Activated T-cell treated with anti-CD3 and anti-CD28 coated beads for 48 hours (primary cell): Measurements from ENCODE around the gene LSG1.
"Not testable (repeated sequence)": the region's sequence is repeated elsewhere in the genome, so short reads cannot be mapped to it uniquely, and the experiment has no call there.

Source experiments
- DNase-seq: peaks from one replicate; pipeline ENCODE4 v3.0.0-alpha.2; 2020; ENCODE audit warnings: low read depth

LSG1 gene

DNA sequence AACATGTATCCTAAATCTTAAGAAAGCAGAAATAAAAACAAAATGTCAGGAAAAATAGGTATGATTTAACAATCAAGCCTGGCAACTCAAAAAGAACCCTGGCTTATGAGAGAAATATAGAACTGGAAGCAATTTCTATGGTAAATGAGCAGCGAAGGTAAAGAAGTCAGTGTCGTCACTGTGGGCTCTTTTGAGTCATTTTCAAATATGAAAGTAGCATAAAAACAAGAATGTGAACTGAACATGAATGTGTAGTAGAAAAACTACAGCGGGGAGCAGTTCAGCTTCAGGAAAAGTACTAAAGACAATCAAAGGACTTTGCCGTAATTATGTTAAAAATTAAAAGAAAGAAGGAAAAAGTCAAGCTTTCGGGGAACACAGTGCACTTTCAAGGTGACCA is 17.5 kb downstream of the LSG1 start:
- DNase-seq: no peak

DNA sequence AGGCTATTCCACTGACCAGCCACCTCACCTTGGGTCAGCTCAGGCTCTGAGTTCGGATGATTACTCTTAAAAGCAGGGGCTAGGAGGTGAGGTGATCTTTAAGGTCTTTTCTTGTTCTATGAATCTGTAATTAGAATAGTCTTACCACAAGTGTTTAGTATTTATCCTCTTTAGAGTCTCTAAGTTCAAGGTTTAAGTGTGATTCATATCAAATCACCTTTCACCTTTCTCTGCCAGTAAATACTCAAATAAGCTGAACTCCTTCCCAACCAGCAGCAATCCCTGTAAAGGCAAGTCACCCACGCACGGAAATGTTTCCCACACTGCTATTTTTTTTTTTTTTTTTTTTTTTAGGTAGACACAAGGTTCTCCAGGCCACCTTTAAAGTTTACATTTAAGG is 24.2 kb downstream of the LSG1 start:
- DNase-seq: no peak

DNA sequence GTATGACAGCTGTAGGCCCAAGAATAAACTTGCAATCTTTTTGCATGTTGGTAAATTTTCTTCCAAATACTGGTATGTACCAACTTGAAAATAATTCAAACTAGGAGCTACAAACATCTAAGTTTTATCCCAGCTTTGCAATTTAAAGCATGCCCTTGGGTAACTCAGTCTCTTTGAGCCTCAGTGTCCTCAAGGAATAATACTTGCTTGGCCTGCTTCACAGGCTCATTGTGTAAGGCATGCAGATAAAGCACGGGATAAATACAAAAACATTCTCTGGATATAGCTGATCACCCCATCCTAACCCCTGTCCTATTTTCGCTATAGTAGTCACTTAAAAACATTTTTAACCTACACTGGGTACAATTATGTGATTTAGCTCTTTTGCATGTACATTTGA is 29.2 kb downstream of the LSG1 start:
- DNase-seq: no peak

DNA sequence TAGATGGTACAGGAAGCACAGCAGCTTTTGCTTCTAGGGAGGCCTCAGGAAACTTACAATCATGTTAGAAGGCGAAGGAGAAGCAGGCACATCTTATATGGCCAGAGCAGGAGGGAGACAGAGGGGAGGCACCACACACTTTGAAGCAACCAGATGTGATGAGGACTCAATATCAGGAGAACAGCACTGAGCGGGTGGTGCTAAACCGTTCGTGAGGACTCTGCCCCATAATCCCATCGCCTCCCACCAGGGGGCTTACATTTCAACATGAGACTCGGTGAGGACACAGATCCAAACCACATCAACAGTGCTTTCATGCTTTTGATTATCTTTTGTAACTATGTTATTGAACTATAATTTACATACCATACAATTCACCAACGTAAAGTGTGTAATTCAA is 31.2 kb downstream of the LSG1 start:
- DNase-seq: peak; percentile 21

DNA sequence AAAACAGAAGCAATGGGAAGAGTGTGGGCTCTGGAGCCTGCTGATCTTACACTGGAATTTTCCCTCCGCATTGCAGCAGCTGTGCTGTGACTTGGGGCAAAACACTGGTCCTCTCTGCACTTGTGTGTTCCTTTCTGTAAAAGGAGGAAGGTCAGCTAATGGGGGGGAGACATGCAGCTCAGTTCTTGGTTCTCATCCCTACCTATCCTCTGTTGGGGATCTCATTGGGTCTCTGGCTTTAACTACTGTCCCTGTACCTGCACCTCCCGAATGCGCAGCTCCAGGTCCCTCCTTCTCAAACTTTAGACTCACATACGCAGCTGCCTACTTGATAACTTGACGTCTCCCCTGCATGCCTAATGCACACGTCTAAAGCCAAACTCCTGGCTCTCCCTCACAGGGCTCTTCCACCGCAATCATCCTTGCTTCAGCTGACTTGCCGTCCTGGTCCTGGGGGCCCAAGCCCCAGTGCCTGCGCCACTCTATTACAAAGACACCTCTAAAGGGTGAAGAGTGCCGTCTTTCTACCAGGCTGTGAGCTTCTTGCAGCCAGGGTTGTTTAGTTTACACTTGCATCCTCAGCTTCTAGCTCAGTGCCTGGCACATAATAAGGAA is 32.9 kb downstream of the LSG1 start:
- DNase-seq: no peak

DNA sequence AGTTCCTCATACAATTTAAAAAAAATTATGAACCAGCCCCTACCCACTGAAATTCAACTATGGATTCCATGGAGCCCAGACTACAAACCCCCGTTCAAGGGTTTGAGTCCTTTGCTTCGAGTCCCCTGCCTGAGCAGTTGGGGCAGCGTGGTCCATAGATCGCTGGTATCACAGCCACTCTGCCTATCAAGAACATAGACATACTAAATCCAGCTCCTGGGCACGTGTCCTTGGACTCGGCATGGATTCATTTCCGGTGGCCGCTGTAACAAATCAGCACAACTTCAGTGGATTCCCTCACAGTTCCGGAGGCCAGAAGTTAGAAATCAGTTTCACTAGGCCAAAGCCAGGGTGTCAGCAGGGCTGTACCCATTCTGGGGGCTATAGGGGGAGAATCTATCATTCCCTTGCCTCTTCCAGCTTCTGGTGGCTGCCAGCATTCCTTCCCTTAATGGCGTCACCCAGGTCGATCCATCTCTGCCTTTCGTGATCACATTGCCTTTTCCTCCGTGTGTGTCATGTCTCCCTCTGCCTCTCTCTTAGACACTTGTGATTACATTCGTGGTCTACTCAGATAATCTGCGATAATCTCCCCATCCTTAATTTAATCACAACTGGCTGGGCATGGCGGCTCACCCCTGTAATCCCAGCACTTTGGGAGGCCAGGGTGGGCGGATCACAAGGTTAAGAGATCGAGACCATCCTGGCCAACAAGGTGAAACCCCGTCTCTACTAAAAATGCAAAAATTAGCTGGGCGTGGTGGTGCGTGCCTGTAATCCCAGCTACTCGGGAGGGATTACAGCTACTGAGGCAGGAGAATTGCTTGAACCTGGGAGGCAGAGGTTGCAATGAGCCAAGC is 34.2 kb downstream of the LSG1 start:
- no peak for DNase-seq

DNA sequence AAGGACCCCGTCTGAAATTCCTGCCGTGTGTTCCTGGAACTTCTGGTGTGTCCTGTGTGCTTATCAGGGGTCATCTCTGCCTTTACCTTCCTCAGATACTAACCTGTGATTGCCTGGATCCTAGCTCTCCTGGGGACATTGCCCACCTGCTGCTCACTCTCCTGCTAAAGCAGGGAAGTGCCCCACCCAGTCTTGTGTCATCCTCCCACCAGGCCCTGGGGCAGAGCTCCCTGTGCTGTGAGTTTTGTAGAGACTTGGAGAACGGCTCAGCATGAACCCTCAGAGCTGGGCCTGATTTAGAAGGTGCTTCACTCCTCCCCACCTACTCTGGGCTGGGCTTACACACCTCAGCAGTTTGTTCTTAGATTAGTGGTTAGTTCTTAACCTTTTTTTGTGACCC is 34.9 kb downstream of the LSG1 start:
- no peak for DNase-seq

DNA sequence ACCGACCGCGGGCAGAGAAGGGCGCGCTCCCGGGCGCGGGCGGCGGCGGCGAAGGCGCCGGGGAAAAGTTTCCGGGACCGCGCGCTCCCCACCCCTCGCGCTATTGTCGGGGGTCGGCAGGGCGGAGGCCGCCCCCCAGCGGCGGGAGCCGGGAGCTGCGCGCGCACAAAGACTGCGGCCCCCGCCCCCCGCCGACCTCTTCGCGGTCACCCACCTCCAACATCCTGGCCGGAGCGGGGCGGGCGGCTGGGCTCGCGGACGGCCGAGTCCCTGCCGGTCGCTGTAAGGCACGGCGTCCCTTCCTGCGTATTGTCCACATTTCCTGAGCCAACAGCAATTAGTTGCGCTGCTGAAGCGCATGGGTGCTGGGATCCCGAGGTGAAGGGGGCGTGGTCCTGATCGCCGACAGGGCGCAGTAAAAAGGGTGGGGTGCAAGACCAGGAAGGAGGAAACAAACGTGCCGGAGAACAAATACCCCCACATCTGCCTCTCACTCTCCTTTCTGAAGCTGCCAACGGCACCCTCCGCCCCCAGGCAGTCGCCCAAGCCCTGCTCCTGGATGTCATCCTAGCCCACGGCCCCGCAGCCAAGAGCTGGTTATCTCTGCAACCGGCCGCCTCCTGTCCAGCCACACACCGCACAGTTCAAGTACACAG is 38.5 kb downstream of the LSG1 start, which contains the start of gene TMEM44:
TMEM44 (minus strand) TSS at position 71 of the 656 bp plus-strand sequence. CDS start 204 bp downstream, outside the sequence.
- DNase-seq: peak; percentile 63

DNA sequence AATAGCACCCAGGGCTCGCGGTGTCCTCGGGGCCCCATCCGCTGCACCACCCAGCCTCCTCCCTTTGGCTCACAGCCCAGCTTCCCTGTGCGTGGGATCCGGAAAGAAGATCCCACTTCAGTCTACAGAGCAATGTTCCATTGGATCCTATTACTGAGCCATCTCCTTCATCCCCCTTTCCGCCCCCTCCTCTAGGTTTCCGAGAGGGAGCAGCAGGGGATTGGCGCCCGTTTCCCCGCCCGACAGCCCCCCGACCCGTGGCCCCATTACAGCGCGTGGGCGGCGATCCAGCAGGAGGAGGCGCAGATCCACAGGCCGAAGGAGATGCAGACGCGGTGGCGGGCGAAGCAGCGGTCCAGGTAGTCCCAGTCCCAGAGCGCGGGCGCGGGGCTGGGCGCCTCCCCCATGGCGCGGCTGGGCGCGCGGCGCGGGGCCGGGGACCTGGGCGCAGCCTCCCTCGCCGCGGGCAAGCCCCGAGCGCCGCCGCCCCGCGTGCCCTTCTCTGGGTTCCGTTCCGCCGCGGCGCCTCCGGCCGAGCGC is 39.1 kb downstream of the LSG1 start:
- no peak for DNase-seq

DNA sequence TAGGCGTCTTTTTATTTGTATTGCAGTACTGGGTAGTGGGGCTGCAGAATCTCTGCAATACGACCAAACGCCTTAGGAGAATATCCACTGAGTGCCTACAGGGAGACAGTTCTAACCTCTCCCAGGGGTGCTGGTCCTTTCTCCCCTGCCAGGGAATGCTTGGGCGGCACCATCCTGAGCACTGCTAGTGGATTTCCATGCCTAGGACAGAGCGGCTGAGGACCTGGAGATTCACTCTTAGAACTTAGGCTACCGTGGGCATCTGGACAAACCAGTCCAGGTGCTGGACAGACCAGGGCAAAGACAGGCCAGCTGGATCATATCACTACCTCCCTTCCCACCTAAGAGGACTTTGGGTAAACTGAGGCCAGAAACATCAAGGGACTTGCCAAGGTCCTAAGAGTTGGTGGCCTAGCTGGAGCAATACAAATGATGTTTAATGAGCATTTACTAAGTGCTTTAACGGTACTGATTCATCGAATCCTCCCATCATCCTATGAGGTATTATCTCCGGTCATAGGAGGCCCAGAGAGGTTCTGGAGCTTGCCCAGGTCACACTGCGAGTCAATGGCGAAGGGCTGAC is 39.7 kb downstream of the LSG1 start:
- DNase-seq: no peak

DNA sequence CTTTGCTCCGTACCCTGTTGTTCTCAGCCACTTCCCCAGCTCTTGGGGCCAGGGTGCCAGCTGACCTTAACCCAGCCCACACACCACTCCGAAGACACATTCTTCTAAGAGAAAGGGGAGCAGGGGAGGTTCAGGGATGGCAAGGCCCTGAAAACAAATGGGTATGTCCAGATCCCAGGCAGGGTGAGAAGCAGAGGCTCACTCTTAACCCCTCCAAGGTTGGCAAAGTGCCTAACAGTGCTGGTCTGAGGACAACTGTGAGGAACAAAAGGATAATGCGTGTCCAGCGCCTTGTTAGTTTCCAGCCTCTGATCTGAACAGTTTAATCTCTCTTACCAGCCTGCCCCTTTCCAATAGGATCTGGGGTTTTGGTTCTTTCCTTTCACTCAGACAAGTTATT is 40.3 kb downstream of the LSG1 start:
- no peak for DNase-seq

DNA sequence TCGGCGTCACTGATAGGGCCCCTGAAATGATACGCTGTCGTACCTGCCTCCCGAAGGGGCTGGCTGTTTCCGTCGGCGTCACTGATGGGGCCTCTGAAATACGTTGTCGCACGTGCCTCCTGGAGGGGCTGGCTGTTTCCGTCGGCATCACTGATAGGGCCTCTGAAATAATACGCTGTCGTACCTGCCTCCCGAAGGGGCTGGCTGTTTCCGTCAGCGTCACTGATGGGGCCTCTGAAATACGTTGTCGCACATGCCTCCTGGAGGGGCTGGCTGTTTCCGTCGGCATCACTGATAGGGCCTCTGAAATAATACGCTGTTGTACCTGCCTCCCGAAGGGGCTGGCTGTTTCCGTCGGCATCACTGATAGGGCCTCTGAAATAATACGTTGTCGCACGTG is 41.3 kb downstream of the LSG1 start:
- DNase-seq: not testable (repeated sequence)

DNA sequence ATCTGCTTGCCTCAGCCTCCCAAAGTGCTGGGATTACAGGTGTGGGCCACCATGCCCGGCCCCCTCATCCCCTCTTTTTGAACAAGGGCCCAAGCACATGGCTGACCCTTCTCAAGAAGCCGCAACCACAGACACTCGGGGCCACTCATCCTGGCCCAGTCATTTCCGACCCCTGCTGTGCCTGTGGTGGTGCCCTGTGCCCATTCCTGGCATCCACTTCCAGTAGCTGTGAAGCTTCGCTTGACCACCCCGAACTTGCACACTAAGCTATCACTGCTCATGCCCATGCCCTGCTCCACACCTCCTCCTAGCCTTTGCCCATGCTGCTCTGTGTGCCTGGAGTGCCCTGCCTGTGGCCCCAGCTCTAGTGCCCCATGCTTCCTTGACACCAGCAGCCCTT is 47.0 kb downstream of the LSG1 start:
- DNase-seq: no peak

DNA sequence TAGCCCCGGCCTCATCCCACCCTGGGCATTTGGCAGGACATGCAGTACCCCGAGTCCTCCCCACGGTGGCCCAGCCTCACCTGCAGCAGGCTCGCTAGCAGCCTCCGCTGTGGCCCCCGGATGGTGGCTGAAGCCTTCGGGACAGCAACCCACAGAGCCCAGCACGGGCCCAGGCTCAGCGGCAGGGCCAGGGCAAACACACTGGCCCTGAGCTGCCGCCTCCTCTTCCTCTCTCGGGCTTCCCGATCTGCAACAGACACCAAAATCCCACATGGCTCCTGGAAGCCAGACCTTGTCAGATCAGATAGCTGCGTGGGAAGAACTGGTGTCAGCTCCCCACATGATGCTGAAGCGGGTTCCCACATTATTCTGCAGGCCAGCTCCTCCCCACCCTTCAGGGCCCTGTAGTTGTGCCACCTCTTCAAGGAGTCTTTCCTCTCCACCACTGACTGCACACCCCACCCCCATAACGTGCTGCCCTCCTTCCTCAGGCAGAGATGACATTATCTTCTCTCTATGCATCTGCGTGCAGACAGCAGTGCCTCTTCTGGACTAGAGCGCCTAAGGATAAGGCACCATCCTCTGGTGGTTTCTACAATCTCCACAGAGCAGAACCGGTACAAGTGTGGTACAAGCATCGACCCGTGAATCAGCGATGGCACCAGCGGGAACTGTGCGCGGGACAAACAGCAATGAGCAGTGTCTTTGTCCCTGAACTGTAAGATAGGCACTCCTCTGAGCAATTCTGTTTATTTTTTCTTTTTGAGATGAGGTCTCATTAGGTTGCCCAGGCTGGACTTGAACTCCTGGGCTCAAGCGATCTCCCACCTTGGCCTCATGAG is 48.3 kb downstream of the LSG1 start:
- DNase-seq: no peak

DNA sequence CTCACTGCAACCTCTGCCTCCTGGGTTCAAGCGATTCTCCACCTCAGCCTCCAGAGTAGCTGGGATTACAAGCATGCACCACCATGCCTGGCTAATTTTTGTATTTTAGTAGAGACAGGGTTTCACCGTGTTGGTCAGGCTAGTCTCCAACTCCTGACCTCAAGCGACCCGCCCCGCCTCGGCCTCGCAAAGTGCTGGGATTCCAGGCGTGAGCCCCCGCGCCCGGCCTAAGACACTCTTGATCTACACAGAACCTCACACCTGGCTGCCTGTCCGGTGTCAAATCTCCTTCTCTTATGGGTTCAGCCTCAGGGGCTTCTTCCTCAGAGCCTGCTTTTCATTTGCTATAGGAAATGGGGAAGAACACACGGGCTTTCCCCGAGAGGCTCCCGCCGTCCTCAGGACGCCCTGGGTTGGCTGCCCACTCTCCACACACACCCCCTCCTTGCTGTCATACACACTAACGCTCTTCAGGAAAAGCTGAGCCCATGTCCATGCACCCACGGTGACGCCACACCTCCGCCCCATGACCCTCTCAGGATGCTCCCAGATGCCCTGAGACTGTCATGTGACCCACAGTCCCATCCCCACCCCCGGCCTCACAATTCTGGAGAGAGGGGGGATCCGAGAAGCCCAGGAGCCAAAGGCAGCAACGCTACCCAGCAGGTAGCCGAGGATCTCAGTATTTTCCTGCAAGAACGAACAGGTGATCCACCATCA is 49.2 kb downstream of the LSG1 start:
- no peak for DNase-seq

DNA sequence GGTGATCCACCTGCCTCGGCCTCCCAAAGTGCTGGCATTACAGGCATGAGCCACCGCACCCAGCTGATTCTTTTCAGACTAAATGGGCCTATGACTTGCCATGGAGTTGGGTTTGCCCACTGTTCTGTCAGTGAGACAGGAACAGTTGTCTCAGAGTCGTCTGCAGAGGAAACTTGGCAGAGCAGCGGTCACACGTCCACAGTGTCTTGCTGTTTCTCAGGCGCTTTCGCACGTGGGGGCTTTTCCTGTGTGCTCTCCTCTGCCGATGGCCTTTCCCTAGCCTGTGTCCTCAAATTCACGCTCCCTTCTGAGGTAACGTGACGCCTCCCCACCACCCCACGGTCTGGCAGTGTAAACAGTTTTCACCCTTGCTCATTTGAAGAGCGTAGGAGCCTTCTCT is 50.0 kb downstream of the LSG1 start:
- DNase-seq: no peak

DNA sequence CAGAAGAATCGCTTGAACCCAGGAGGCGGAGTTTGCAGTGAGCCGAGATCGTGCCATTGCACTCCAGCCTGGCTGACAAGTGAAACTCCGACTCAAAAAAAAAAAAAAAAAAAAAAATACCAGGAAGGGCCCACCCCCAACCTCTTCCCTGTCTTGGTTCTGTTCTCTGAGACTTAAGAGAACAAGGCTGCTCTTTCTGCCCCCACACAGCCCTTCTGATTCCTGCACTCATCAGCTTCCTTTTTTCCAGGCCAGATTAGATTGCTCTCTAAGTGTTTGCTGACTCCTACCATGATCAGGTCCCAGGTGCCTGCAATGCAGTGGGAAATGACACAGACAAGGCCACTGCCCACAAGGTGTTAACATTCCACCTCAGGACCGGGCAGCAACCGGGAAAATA is 51.8 kb downstream of the LSG1 start:
- no peak for DNase-seq

DNA sequence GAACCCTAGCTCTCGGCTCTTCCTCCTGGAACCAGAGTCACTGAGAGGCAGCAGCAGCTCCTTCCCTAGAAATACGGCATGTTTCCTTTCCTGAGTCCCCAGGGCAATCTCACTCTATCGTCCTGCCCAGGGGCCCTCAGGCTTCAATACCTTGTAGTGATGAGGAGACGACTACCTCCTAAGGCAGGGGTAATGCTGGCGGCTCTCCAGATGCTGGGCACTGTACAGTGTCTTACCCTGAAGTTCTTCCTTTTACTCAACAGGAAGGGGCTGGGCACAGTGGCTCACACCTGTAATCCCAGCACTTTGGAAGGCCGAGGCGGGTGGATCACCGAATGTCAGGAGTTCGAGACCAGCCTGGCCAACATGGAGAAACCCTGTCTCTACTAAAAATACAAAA is 52.2 kb downstream of the LSG1 start:
- no peak for DNase-seq

DNA sequence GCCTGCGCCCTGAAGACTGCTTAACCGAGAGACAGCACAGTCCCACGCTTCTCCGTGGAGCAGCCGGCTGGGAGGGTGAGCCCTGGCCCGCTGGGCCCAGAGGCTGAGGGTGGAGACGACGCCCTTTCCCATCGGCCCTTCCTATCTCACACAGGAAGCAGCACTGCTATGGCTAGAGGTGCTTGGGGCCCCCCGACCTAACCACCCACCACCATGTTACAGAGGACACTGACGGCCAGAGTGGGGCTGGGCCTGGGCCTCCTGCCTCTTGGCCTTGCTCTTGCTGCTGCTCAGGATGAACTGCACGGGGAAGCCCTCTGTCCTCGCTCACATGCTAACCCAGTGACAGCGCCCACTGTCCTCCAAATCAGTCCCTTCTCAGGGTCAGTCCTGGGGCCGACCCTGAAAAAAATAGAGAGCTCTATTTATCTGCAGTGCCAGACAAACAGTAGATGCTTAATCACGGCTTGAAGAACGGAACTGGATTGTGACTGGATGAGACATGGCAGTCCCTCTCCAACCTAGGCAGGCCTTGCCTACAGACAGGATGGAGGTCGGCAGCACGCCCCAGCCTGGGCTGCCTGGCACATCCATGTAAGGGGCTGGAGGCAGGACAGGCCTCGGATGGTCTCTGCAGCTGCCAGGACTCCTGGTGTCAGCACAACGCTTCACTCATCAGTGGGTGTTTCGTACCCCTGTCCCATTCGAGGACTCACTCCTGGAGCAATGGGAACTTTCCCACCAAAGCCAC is 53.0 kb downstream of the LSG1 start:
- no peak for DNase-seq

DNA sequence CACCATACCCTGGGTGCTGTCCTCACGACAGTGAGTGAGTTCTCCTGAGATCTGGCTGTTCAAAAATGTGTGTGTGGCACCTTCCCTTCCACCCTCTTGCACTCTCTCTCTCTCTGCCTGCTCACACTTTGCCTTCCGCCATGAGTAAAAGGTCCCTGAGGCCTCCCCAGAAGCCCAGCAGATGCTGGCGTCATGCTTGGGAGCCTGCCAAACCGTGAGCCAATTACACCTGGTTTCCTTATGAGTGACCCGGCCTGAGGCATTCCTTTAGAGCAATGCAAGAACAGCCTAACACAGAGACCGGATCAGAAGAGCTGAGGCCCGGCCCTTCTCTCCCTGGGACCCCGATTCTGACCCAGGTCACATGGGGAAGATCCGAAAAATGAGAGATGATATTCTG is 54.2 kb downstream of the LSG1 start:
- DNase-seq: no peak
